ENCODE results near the gene B4GALT6.

B4GALT6 gene

GRCh38 chr18:31595121-31595771, 89.1 kb downstream of the B4GALT6 start:
- no peak for DNase-seq (ENCODE audit: low read depth in 2 of 2)

GRCh38 chr18:31592506-31593157, 91.7 kb downstream of the B4GALT6 start:
- DNase-seq (ENCODE audit: low read depth in 2 of 2) = no peak

GRCh38 chr18:31591628-31592027, 92.8 kb downstream of the B4GALT6 start, which contains the start of gene TTR:
Gene TTR, plus strand, starts transcription at chr18:31591877. Its CDS starts 26 bp downstream, at chr18:31591903.
- no peak for DNase-seq (ENCODE audit: low read depth in 2 of 2)

GRCh38 chr18:31591113-31591512, 93.3 kb downstream of the B4GALT6 start:
- no peak for DNase-seq (ENCODE audit: low read depth in 2 of 2)

- DNase-seq (ENCODE audit: low read depth in 2 of 2) = no peak
Measured at GRCh38 chr18:31590570-31590969, 93.8 kb downstream of the B4GALT6 start.

- DNase-seq (ENCODE audit: low read depth in 2 of 2) = no peak
Measured at GRCh38 chr18:31587529-31587928, 96.9 kb downstream of the B4GALT6 start.

- DNase-seq (ENCODE audit: low read depth in 2 of 2) = no peak
Measured at GRCh38 chr18:31586616-31587015, 97.8 kb downstream of the B4GALT6 start.

GRCh38 chr18:31585991-31586390, 98.4 kb downstream of the B4GALT6 start:
- no peak for DNase-seq (ENCODE audit: low read depth in 2 of 2)

- DNase-seq (ENCODE audit: low read depth in 2 of 2) = no peak
Measured at GRCh38 chr18:31583185-31583854, 101.1 kb downstream of the B4GALT6 start.

- no peak for DNase-seq (ENCODE audit: low read depth in 2 of 2)
Measured at GRCh38 chr18:31581498-31582197, 102.7 kb downstream of the B4GALT6 start.

- no peak for DNase-seq (ENCODE audit: low read depth in 2 of 2)
Measured at GRCh38 chr18:31579375-31579774, 105.0 kb downstream of the B4GALT6 start.

- DNase-seq (ENCODE audit: low read depth in 2 of 2) = no peak
Measured at GRCh38 chr18:31578126-31578525, 106.3 kb downstream of the B4GALT6 start.

- DNase-seq (ENCODE audit: low read depth in 2 of 2) = no peak
Measured at GRCh38 chr18:31577195-31577594, 107.2 kb downstream of the B4GALT6 start.

- DNase-seq (ENCODE audit: low read depth in 2 of 2) = no peak
Measured at GRCh38 chr18:31576670-31577069, 107.7 kb downstream of the B4GALT6 start.

- no peak for DNase-seq (ENCODE audit: low read depth in 2 of 2)
Measured at GRCh38 chr18:31575515-31576257, 108.7 kb downstream of the B4GALT6 start.

- DNase-seq (ENCODE audit: low read depth in 2 of 2) = no peak
Measured at GRCh38 chr18:31574359-31574758, 110.0 kb downstream of the B4GALT6 start.
